ENCODE results near the gene TNFRSF21. TPM values are rescaled to one million over a fixed set of nuclear protein-coding genes. Genes with fewer than 3 reads are reported as not detected.
A peak's percentile ranks its signal among the peaks of the same experiment; 100 is the strongest.
"Not testable (repeated sequence)": the region's sequence is repeated elsewhere in the genome, so short reads cannot be mapped to it uniquely, and the experiment has no call there.

Gene TNFRSF21
- total and polyA plus RNA-seq, 4 donors = 27.4 to 126 (median 61.4) TPM

GRCh38 chr6:47238456-47238995 is 71.2 kb downstream of the TNFRSF21 start:
- WGBS (ENCODE audit: insufficient coverage) = no CpG with 5 or more reads among the region's 1 CpG
- Histone ChIP-seq H3K27ac (ENCODE audit: low read depth, low read length) (no peak overlapping the region), H3K9me3 (ENCODE audit: control insufficient read depth, insufficient read depth, low read length) (no peaks in the 10 kb centered on the region), H3K4me3 (ENCODE audit: low read depth, low read length) (no peak overlapping the region), H3K36me3 (ENCODE audit: control insufficient read depth, insufficient read depth, low read length) (peaks cover 9% of the 10 kb centered on the region), H3K27me3 (ENCODE audit: control insufficient read depth, insufficient read depth, low read length) (no peaks in the 10 kb centered on the region), H3K4me1 (ENCODE audit: control insufficient read depth, insufficient read depth, low read length) (peaks cover 7% of the 10 kb centered on the region)
- no peak for DNase-seq (ENCODE audit: low read depth in 4 of 6, low spot score in 6 of 6)

GRCh38 chr6:47237196-47237595 is 72.5 kb downstream of the TNFRSF21 start:
- H3K4me3 ChIP-seq (ENCODE audit: low read depth, low read length) = no peak overlapping the region
- WGBS (ENCODE audit: insufficient coverage) = 83% methylated on average over 1 of the region's 5 CpGs
- peaks cover 3% of the 10 kb centered on the region for H3K4me1 ChIP-seq (ENCODE audit: control insufficient read depth, insufficient read depth, low read length)
- DNase-seq (ENCODE audit: low read depth in 4 of 6, low spot score in 6 of 6) = no peak
- H3K36me3 ChIP-seq (ENCODE audit: control insufficient read depth, insufficient read depth, low read length) = peaks cover 16% of the 10 kb centered on the region
- no peak overlapping the region for H3K27ac ChIP-seq (ENCODE audit: low read depth, low read length)
- no peaks in the 10 kb centered on the region for H3K27me3 ChIP-seq (ENCODE audit: control insufficient read depth, insufficient read depth, low read length)
- H3K9me3 ChIP-seq (ENCODE audit: control insufficient read depth, insufficient read depth, low read length) = no peaks in the 10 kb centered on the region

GRCh38 chr6:47235964-47236760 is 73.5 kb downstream of the TNFRSF21 start:
- Histone ChIP-seq H3K4me3 (ENCODE audit: low read depth, low read length) (no peak overlapping the region), H3K9me3 (ENCODE audit: control insufficient read depth, insufficient read depth, low read length) (no peaks in the 10 kb centered on the region), H3K27ac (ENCODE audit: low read depth, low read length) (no peak overlapping the region), H3K27me3 (ENCODE audit: control insufficient read depth, insufficient read depth, low read length) (no peaks in the 10 kb centered on the region), H3K4me1 (ENCODE audit: control insufficient read depth, insufficient read depth, low read length) (peaks cover 3% of the 10 kb centered on the region), H3K36me3 (ENCODE audit: control insufficient read depth, insufficient read depth, low read length) (peaks cover 16% of the 10 kb centered on the region)
- 67% methylated on average over 5 of the region's 8 CpGs for WGBS (ENCODE audit: insufficient coverage)
- DNase-seq (ENCODE audit: low read depth in 4 of 6, low spot score in 6 of 6) = peak in 2 of 6 donors; percentile 40 to 50

- peaks cover 16% of the 10 kb centered on the region for H3K36me3 ChIP-seq (ENCODE audit: control insufficient read depth, insufficient read depth, low read length)
- H3K27ac ChIP-seq (ENCODE audit: low read depth, low read length) = no peak overlapping the region
- H3K4me1 ChIP-seq (ENCODE audit: control insufficient read depth, insufficient read depth, low read length) = peaks cover 3% of the 10 kb centered on the region
- H3K4me3 ChIP-seq (ENCODE audit: low read depth, low read length) = no peak overlapping the region
- no peak for DNase-seq (ENCODE audit: low read depth in 4 of 6, low spot score in 6 of 6)
- H3K27me3 ChIP-seq (ENCODE audit: control insufficient read depth, insufficient read depth, low read length) = no peaks in the 10 kb centered on the region
- H3K9me3 ChIP-seq (ENCODE audit: control insufficient read depth, insufficient read depth, low read length) = no peaks in the 10 kb centered on the region
- WGBS (ENCODE audit: insufficient coverage) = no CpG with 5 or more reads among the region's 1 CpG
Observed at GRCh38 chr6:47235421-47235820, 74.3 kb downstream of the TNFRSF21 start.

- H3K27me3 ChIP-seq (ENCODE audit: control insufficient read depth, insufficient read depth, low read length) = no peaks in the 10 kb centered on the region
- no peak overlapping the region for H3K4me3 ChIP-seq (ENCODE audit: low read depth, low read length)
- peaks cover 3% of the 10 kb centered on the region for H3K4me1 ChIP-seq (ENCODE audit: control insufficient read depth, insufficient read depth, low read length)
- no peaks in the 10 kb centered on the region for H3K9me3 ChIP-seq (ENCODE audit: control insufficient read depth, insufficient read depth, low read length)
- DNase-seq (ENCODE audit: low read depth in 4 of 6, low spot score in 6 of 6) = no peak
- WGBS (ENCODE audit: insufficient coverage) = 98% methylated on average over 23 of the region's 30 CpGs
- peaks cover 16% of the 10 kb centered on the region for H3K36me3 ChIP-seq (ENCODE audit: control insufficient read depth, insufficient read depth, low read length)
- no peak overlapping the region for H3K27ac ChIP-seq (ENCODE audit: low read depth, low read length)
Observed at GRCh38 chr6:47234266-47234933, 75.3 kb downstream of the TNFRSF21 start.

- Histone ChIP-seq H3K27me3 (ENCODE audit: control insufficient read depth, insufficient read depth, low read length) (no peaks in the 10 kb centered on the region), H3K4me3 (ENCODE audit: low read depth, low read length) (no peak overlapping the region), H3K36me3 (ENCODE audit: control insufficient read depth, insufficient read depth, low read length) (peaks cover 18% of the 10 kb centered on the region), H3K4me1 (ENCODE audit: control insufficient read depth, insufficient read depth, low read length) (no peaks in the 10 kb centered on the region), H3K9me3 (ENCODE audit: control insufficient read depth, insufficient read depth, low read length) (no peaks in the 10 kb centered on the region), H3K27ac (ENCODE audit: low read depth, low read length) (no peak overlapping the region)
- WGBS (ENCODE audit: insufficient coverage) = no CpG with 5 or more reads among the region's 4 CpGs
- no peak for DNase-seq (ENCODE audit: low read depth in 4 of 6, low spot score in 6 of 6)
Observed at GRCh38 chr6:47231151-47231550, 78.6 kb downstream of the TNFRSF21 start.

GRCh38 chr6:47230579-47230978 is 79.1 kb downstream of the TNFRSF21 start:
- WGBS (ENCODE audit: insufficient coverage) = 90% methylated on average over 2 of the region's 6 CpGs
- H3K27ac ChIP-seq (ENCODE audit: low read depth, low read length) = no peak overlapping the region
- H3K4me1 ChIP-seq (ENCODE audit: control insufficient read depth, insufficient read depth, low read length) = no peaks in the 10 kb centered on the region
- no peak overlapping the region for H3K4me3 ChIP-seq (ENCODE audit: low read depth, low read length)
- no peaks in the 10 kb centered on the region for H3K27me3 ChIP-seq (ENCODE audit: control insufficient read depth, insufficient read depth, low read length)
- H3K9me3 ChIP-seq (ENCODE audit: control insufficient read depth, insufficient read depth, low read length) = no peaks in the 10 kb centered on the region
- DNase-seq (ENCODE audit: low read depth in 4 of 6, low spot score in 6 of 6) = no peak
- H3K36me3 ChIP-seq (ENCODE audit: control insufficient read depth, insufficient read depth, low read length) = peaks cover 18% of the 10 kb centered on the region

GRCh38 chr6:47229255-47229654 is 80.5 kb downstream of the TNFRSF21 start:
- H3K9me3 ChIP-seq (ENCODE audit: control insufficient read depth, insufficient read depth, low read length) = no peaks in the 10 kb centered on the region
- H3K4me1 ChIP-seq (ENCODE audit: control insufficient read depth, insufficient read depth, low read length) = no peaks in the 10 kb centered on the region
- H3K27ac ChIP-seq (ENCODE audit: low read depth, low read length) = no peak overlapping the region
- DNase-seq (ENCODE audit: low read depth in 4 of 6, low spot score in 6 of 6) = no peak
- no CpG with 5 or more reads among the region's 7 CpGs for WGBS (ENCODE audit: insufficient coverage)
- H3K36me3 ChIP-seq (ENCODE audit: control insufficient read depth, insufficient read depth, low read length) = peaks cover 14% of the 10 kb centered on the region
- no peak overlapping the region for H3K4me3 ChIP-seq (ENCODE audit: low read depth, low read length)
- no peaks in the 10 kb centered on the region for H3K27me3 ChIP-seq (ENCODE audit: control insufficient read depth, insufficient read depth, low read length)

- H3K36me3 ChIP-seq (ENCODE audit: control insufficient read depth, insufficient read depth, low read length); H3K4me3 ChIP-seq (ENCODE audit: low read depth, low read length); H3K27me3 ChIP-seq (ENCODE audit: control insufficient read depth, insufficient read depth, low read length); DNase-seq (ENCODE audit: low read depth in 4 of 6, low spot score in 6 of 6); H3K9me3 ChIP-seq (ENCODE audit: control insufficient read depth, insufficient read depth, low read length); H3K4me1 ChIP-seq (ENCODE audit: control insufficient read depth, insufficient read depth, low read length); H3K27ac ChIP-seq (ENCODE audit: low read depth, low read length): not testable (repeated sequence)
- WGBS (ENCODE audit: insufficient coverage) = no CpG with 5 or more reads among the region's 3 CpGs
Observed at GRCh38 chr6:47228093-47228492, 81.6 kb downstream of the TNFRSF21 start.

GRCh38 chr6:47223251-47223650 is 86.5 kb downstream of the TNFRSF21 start:
- H3K27ac ChIP-seq (ENCODE audit: low read depth, low read length) = not testable (repeated sequence)

More at GRCh38 chr6:47223251-47223650, 86.5 kb downstream of the TNFRSF21 start:
- H3K36me3 ChIP-seq (ENCODE audit: control insufficient read depth, insufficient read depth, low read length); H3K4me3 ChIP-seq (ENCODE audit: low read depth, low read length); DNase-seq (ENCODE audit: low read depth in 4 of 6, low spot score in 6 of 6); H3K4me1 ChIP-seq (ENCODE audit: control insufficient read depth, insufficient read depth, low read length); H3K9me3 ChIP-seq (ENCODE audit: control insufficient read depth, insufficient read depth, low read length); H3K27me3 ChIP-seq (ENCODE audit: control insufficient read depth, insufficient read depth, low read length): not testable (repeated sequence)
